ENCODE results near the gene MPRIP. TPM values are rescaled to one million over a fixed set of nuclear protein-coding genes. Genes with fewer than 3 reads are reported as not detected.

The MPRIP gene
- total RNA-seq, 1 donor = 62.9 TPM

GRCh38 chr17:17118399-17118798 is 76.1 kb downstream of the MPRIP start:
- H3K4me3 ChIP-seq (ENCODE audit: low read length) = no peak overlapping the region
- peaks cover 47% of the 10 kb centered on the region for H3K4me1 ChIP-seq (ENCODE audit: insufficient read depth, low read length)
- no peaks in the 10 kb centered on the region for H3K9me3 ChIP-seq (ENCODE audit: low read depth, low read length)
- H3K27me3 ChIP-seq (ENCODE audit: insufficient read depth, low read length) = no peaks in the 10 kb centered on the region

GRCh38 chr17:17119106-17119505 is 76.8 kb downstream of the MPRIP start:
- H3K27me3 ChIP-seq (ENCODE audit: insufficient read depth, low read length) = no peaks in the 10 kb centered on the region
- H3K9me3 ChIP-seq (ENCODE audit: low read depth, low read length) = no peaks in the 10 kb centered on the region
- H3K4me3 ChIP-seq (ENCODE audit: low read length) = no peak overlapping the region
- peaks cover 47% of the 10 kb centered on the region for H3K4me1 ChIP-seq (ENCODE audit: insufficient read depth, low read length)

- Histone ChIP-seq H3K9me3 (ENCODE audit: low read depth, low read length) (no peaks in the 10 kb centered on the region), H3K27me3 (ENCODE audit: insufficient read depth, low read length) (no peaks in the 10 kb centered on the region), H3K4me1 (ENCODE audit: insufficient read depth, low read length) (peaks cover 49% of the 10 kb centered on the region), H3K4me3 (ENCODE audit: low read length) (no peak overlapping the region)
Measured at GRCh38 chr17:17119533-17119932, 77.3 kb downstream of the MPRIP start.

- Histone ChIP-seq H3K4me3 (ENCODE audit: low read length) (no peak overlapping the region), H3K27me3 (ENCODE audit: insufficient read depth, low read length) (no peaks in the 10 kb centered on the region), H3K9me3 (ENCODE audit: low read depth, low read length) (no peaks in the 10 kb centered on the region), H3K4me1 (ENCODE audit: insufficient read depth, low read length) (peaks cover 49% of the 10 kb centered on the region)
Measured at GRCh38 chr17:17120294-17120693, 78.0 kb downstream of the MPRIP start.

- H3K9me3 ChIP-seq (ENCODE audit: low read depth, low read length) = no peaks in the 10 kb centered on the region
- no peaks in the 10 kb centered on the region for H3K27me3 ChIP-seq (ENCODE audit: insufficient read depth, low read length)
- H3K4me3 ChIP-seq (ENCODE audit: low read length) = no peak overlapping the region
- peaks cover 50% of the 10 kb centered on the region for H3K4me1 ChIP-seq (ENCODE audit: insufficient read depth, low read length)
Measured at GRCh38 chr17:17120701-17121100, 78.4 kb downstream of the MPRIP start.

GRCh38 chr17:17121162-17121561 is 78.9 kb downstream of the MPRIP start:
- no peaks in the 10 kb centered on the region for H3K9me3 ChIP-seq (ENCODE audit: low read depth, low read length)
- no peaks in the 10 kb centered on the region for H3K27me3 ChIP-seq (ENCODE audit: insufficient read depth, low read length)
- H3K4me1 ChIP-seq (ENCODE audit: insufficient read depth, low read length) = peaks cover 55% of the 10 kb centered on the region
- no peak overlapping the region for H3K4me3 ChIP-seq (ENCODE audit: low read length)

GRCh38 chr17:17122781-17123483 is 80.7 kb downstream of the MPRIP start:
- Histone ChIP-seq H3K9me3 (ENCODE audit: low read depth, low read length) (no peaks in the 10 kb centered on the region), H3K27me3 (ENCODE audit: insufficient read depth, low read length) (no peaks in the 10 kb centered on the region), H3K4me1 (ENCODE audit: insufficient read depth, low read length) (peaks cover 67% of the 10 kb centered on the region), H3K4me3 (ENCODE audit: low read length) (no peak overlapping the region)

GRCh38 chr17:17124341-17124740 is 82.1 kb downstream of the MPRIP start:
- peaks cover 53% of the 10 kb centered on the region for H3K4me1 ChIP-seq (ENCODE audit: insufficient read depth, low read length)
- no peak overlapping the region for H3K4me3 ChIP-seq (ENCODE audit: low read length)
- no peaks in the 10 kb centered on the region for H3K9me3 ChIP-seq (ENCODE audit: low read depth, low read length)
- H3K27me3 ChIP-seq (ENCODE audit: insufficient read depth, low read length) = no peaks in the 10 kb centered on the region

- Histone ChIP-seq H3K4me3 (ENCODE audit: low read length) (no peak overlapping the region), H3K9me3 (ENCODE audit: low read depth, low read length) (no peaks in the 10 kb centered on the region), H3K27me3 (ENCODE audit: insufficient read depth, low read length) (no peaks in the 10 kb centered on the region), H3K4me1 (ENCODE audit: insufficient read depth, low read length) (peaks cover 42% of the 10 kb centered on the region)
Measured at GRCh38 chr17:17125136-17126084, 83.2 kb downstream of the MPRIP start.

- H3K4me1 ChIP-seq (ENCODE audit: insufficient read depth, low read length) = peaks cover 38% of the 10 kb centered on the region
- no peaks in the 10 kb centered on the region for H3K27me3 ChIP-seq (ENCODE audit: insufficient read depth, low read length)
- H3K4me3 ChIP-seq (ENCODE audit: low read length) = no peak overlapping the region
- no peaks in the 10 kb centered on the region for H3K9me3 ChIP-seq (ENCODE audit: low read depth, low read length)
Measured at GRCh38 chr17:17126131-17127110, 84.2 kb downstream of the MPRIP start.

GRCh38 chr17:17127156-17127555 is 84.9 kb downstream of the MPRIP start:
- Histone ChIP-seq H3K4me1 (ENCODE audit: insufficient read depth, low read length) (peaks cover 38% of the 10 kb centered on the region), H3K27me3 (ENCODE audit: insufficient read depth, low read length) (no peaks in the 10 kb centered on the region), H3K4me3 (ENCODE audit: low read length) (no peak overlapping the region), H3K9me3 (ENCODE audit: low read depth, low read length) (no peaks in the 10 kb centered on the region)

- peaks cover 38% of the 10 kb centered on the region for H3K4me1 ChIP-seq (ENCODE audit: insufficient read depth, low read length)
- no peaks in the 10 kb centered on the region for H3K27me3 ChIP-seq (ENCODE audit: insufficient read depth, low read length)
- H3K9me3 ChIP-seq (ENCODE audit: low read depth, low read length) = no peaks in the 10 kb centered on the region
- H3K4me3 ChIP-seq (ENCODE audit: low read length) = no peak overlapping the region
Measured at GRCh38 chr17:17127730-17128291, 85.6 kb downstream of the MPRIP start.

- H3K27me3 ChIP-seq (ENCODE audit: insufficient read depth, low read length) = no peaks in the 10 kb centered on the region
- H3K4me1 ChIP-seq (ENCODE audit: insufficient read depth, low read length) = peaks cover 35% of the 10 kb centered on the region
- H3K4me3 ChIP-seq (ENCODE audit: low read length) = no peak overlapping the region
- no peaks in the 10 kb centered on the region for H3K9me3 ChIP-seq (ENCODE audit: low read depth, low read length)
Measured at GRCh38 chr17:17128476-17129075, 86.3 kb downstream of the MPRIP start.

- H3K4me3 ChIP-seq (ENCODE audit: low read length) = no peak overlapping the region
- H3K27me3 ChIP-seq (ENCODE audit: insufficient read depth, low read length) = no peaks in the 10 kb centered on the region
- H3K9me3 ChIP-seq (ENCODE audit: low read depth, low read length) = no peaks in the 10 kb centered on the region
- peaks cover 32% of the 10 kb centered on the region for H3K4me1 ChIP-seq (ENCODE audit: insufficient read depth, low read length)
Measured at GRCh38 chr17:17129466-17129865, 87.2 kb downstream of the MPRIP start.

Measured in mononuclear cell (primary cell).